ENCODE results near the gene PLA2G5.
"Not testable (repeated sequence)": the region's sequence is repeated elsewhere in the genome, so short reads cannot be mapped to it uniquely, and the experiment has no call there.

The PLA2G5 gene

DNA sequence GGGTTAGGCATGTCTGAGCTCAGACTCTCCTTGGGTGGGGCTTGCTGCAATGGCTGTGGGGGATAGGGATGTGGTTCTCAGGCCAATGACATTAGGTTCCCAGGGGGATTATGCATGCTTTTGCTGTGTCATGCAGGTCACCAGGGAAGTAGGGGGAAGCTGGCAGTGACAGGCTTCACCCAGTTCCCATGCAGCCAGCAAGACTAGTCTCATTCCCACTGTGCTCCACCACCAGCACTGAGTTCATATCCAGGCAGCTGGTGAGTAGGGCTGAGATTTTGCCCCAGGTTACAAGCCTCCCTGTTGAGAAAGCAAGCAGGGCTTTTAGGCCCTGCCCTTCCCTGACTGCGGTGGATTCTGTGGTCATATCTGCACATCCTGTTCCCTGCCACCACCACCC lies 32.1 kb upstream of the PLA2G5 start:
- H3K9me3 ChIP-seq (ENCODE audit: control insufficient read depth in 2 of 2, low read length in 2 of 2) = no peaks in the 10 kb centered on the region
- no peaks in the 10 kb centered on the region for H3K36me3 ChIP-seq (ENCODE audit: control insufficient read depth in 2 of 2, insufficient read depth in 2 of 2, low read length in 2 of 2)
- no peak overlapping the region for H3K4me3 ChIP-seq (ENCODE audit: low read length in 2 of 2)
- no peak overlapping the region for H3K9ac ChIP-seq (ENCODE audit: low read depth in 1 of 2, low read length in 2 of 2)
- H3K4me1 ChIP-seq (ENCODE audit: control insufficient read depth in 2 of 2, insufficient read depth in 2 of 2, low read length in 2 of 2) = no peaks in the 10 kb centered on the region
- H3K27me3 ChIP-seq (ENCODE audit: control insufficient read depth in 2 of 2, insufficient read depth in 2 of 2, low read length in 2 of 2) = no peaks in the 10 kb centered on the region
- no peak overlapping the region for H3K27ac ChIP-seq (ENCODE audit: low read depth in 2 of 2, low read length in 2 of 2)

DNA sequence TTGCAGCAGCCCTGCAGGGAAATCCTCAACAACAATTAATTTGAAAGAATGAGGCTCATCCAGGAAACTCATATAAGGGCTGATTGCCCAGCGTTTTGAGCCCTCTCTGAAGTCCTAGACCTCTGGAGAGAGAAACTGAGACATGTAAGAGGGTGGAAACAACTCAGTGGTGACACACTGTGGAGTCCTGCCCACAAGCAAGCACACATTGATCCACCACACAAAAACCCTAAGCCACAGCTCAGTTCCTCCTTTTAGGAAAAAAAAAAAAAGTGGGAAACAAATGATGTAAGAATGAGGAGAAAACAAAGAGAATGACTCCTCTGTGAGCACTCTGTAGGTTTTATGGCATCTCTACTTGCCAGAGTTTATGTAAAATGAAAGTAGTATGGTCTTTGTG lies 22.9 kb upstream of the PLA2G5 start:
- Histone ChIP-seq H3K4me1 (ENCODE audit: control insufficient read depth in 2 of 2, insufficient read depth in 2 of 2, low read length in 2 of 2) (no peaks in the 10 kb centered on the region), H3K9me3 (ENCODE audit: control insufficient read depth in 2 of 2, low read length in 2 of 2) (peaks cover 0 to 2% of the 10 kb centered on the region in 2 donors), H3K27me3 (ENCODE audit: control insufficient read depth in 2 of 2, insufficient read depth in 2 of 2, low read length in 2 of 2) (no peaks in the 10 kb centered on the region), H3K9ac (ENCODE audit: low read depth in 1 of 2, low read length in 2 of 2) (no peak overlapping the region), H3K4me3 (ENCODE audit: low read length in 2 of 2) (no peak overlapping the region), H3K27ac (ENCODE audit: low read depth in 2 of 2, low read length in 2 of 2) (no peak overlapping the region), H3K36me3 (ENCODE audit: control insufficient read depth in 2 of 2, insufficient read depth in 2 of 2, low read length in 2 of 2) (no peaks in the 10 kb centered on the region)

DNA sequence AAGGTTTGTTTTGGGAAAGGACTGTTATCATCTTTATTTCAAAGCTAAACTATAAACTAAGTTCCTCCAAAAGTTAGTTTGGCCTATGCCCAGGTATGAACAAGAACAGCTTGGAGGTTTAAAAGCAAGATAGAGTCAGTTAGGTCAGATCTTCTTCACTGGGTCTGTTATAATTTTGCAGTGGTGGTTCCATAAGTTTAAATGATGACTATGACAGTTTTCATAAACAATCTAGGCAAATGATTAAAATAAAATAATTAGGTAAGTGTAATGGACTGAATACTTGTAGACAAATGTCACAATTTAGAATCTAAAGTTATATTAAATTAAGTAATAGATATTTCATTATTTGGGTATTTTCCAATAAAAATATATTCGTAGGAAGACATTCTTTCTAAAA lies 21.4 kb upstream of the PLA2G5 start:
- H3K27ac ChIP-seq (ENCODE audit: low read depth in 2 of 2, low read length in 2 of 2) = no peak overlapping the region
- peaks cover 0 to 2% of the 10 kb centered on the region in 2 donors for H3K9me3 ChIP-seq (ENCODE audit: control insufficient read depth in 2 of 2, low read length in 2 of 2)
- no peaks in the 10 kb centered on the region for H3K36me3 ChIP-seq (ENCODE audit: control insufficient read depth in 2 of 2, insufficient read depth in 2 of 2, low read length in 2 of 2)
- H3K4me1 ChIP-seq (ENCODE audit: control insufficient read depth in 2 of 2, insufficient read depth in 2 of 2, low read length in 2 of 2) = no peaks in the 10 kb centered on the region
- H3K27me3 ChIP-seq (ENCODE audit: control insufficient read depth in 2 of 2, insufficient read depth in 2 of 2, low read length in 2 of 2) = no peaks in the 10 kb centered on the region
- H3K4me3 ChIP-seq (ENCODE audit: low read length in 2 of 2) = no peak overlapping the region
- H3K9ac ChIP-seq (ENCODE audit: low read depth in 1 of 2, low read length in 2 of 2) = no peak overlapping the region

DNA sequence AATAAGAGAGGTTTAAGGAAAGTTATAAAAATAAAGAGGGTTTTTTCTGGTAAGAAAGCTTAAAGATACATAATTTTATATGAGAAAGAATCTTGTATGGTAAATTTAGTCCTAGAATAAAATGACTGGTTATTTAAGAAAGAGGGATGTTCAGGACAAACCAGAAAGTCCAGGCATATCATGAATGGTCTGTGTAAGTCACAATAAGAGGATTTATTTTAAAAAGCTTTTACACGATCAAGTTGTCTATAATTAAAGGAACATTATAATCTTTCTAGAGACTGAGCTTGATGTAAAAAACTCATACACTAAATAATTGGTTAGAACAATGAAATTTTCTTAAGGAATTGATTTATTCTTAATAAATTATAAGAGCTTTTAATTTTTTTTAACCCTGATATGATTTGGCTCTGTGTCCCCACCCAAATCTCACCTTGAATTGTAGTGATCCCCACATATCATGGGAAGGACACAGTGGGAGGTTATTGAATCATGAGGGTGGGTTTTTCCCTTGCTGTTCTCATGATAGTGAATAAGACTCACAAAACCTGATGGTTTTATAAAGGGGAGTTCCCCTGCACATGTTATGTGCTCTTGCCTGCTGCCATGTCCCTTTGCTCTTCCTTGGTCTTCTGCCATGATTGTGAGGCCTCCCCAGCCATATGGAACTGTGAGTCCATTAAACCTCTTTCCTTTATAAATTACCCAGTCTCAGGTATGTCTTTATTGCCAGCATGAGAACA lies 20.8 kb upstream of the PLA2G5 start:
- H3K9me3 ChIP-seq (ENCODE audit: control insufficient read depth in 2 of 2, low read length in 2 of 2) = not testable (repeated sequence)

DNA sequence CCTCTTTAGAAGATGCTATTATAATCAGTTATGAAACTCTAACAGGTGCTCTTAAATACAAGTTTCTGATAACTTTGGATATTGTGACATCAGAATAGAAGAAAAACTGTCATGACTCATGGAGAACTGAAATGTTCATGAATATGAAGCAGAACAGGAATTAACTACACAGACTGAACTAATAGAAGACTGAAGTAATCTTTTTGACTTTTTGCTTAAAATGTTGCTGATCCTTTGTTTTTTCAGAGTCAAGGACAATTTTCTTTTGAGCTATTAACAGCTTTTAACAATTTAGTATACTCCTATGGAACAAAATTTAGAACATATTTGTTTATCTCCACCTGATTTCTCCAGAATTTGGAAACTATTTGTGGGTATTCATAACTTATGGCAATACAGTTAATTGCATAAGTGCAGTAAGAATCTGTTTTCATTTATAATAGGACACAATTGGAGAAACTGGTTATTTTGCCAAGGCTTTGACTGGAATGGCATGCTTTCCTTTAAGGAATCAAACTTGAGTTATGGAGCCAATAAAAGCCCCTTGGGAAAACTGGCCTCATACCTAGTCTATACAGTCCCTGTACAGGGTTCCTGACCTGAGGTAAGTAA lies 18.7 kb upstream of the PLA2G5 start:
- no peak overlapping the region for H3K27ac ChIP-seq (ENCODE audit: low read depth in 2 of 2, low read length in 2 of 2)
- H3K4me3 ChIP-seq (ENCODE audit: low read length in 2 of 2) = no peak overlapping the region
- H3K9ac ChIP-seq (ENCODE audit: low read depth in 1 of 2, low read length in 2 of 2) = no peak overlapping the region
- H3K9me3 ChIP-seq (ENCODE audit: control insufficient read depth in 2 of 2, low read length in 2 of 2) = peaks cover 0 to 2% of the 10 kb centered on the region in 2 donors
- H3K27me3 ChIP-seq (ENCODE audit: control insufficient read depth in 2 of 2, insufficient read depth in 2 of 2, low read length in 2 of 2) = no peaks in the 10 kb centered on the region
- H3K36me3 ChIP-seq (ENCODE audit: control insufficient read depth in 2 of 2, insufficient read depth in 2 of 2, low read length in 2 of 2) = no peaks in the 10 kb centered on the region
- H3K4me1 ChIP-seq (ENCODE audit: control insufficient read depth in 2 of 2, insufficient read depth in 2 of 2, low read length in 2 of 2) = no peaks in the 10 kb centered on the region

More for the DNA sequence above, 20.8 kb upstream of the PLA2G5 start:
- H3K27ac ChIP-seq (ENCODE audit: low read depth in 2 of 2, low read length in 2 of 2); H3K4me1 ChIP-seq (ENCODE audit: control insufficient read depth in 2 of 2, insufficient read depth in 2 of 2, low read length in 2 of 2); H3K4me3 ChIP-seq (ENCODE audit: low read length in 2 of 2); H3K36me3 ChIP-seq (ENCODE audit: control insufficient read depth in 2 of 2, insufficient read depth in 2 of 2, low read length in 2 of 2); H3K9ac ChIP-seq (ENCODE audit: low read depth in 1 of 2, low read length in 2 of 2); H3K27me3 ChIP-seq (ENCODE audit: control insufficient read depth in 2 of 2, insufficient read depth in 2 of 2, low read length in 2 of 2): not testable (repeated sequence)

DNA sequence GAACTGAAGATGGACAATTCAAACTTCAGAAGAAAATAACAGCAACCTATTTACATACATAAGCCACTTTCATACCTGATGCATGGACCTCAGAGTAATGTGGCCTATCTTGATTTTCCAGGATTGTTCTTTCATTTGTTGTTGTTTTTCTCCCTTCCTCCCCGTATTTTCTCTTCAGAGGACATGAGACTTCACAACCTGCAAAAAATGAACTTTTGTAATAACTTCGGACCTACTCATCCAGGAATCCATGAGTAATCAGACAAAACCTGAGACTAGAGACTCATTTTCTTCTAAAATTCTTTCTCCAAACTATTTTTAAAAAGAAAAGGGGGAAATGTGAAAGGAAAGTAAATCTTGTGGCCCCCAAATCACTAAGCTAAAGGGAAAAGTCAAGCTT lies 17.6 kb upstream of the PLA2G5 start:
- H3K27me3 ChIP-seq (ENCODE audit: control insufficient read depth in 2 of 2, insufficient read depth in 2 of 2, low read length in 2 of 2) = no peaks in the 10 kb centered on the region
- no peak overlapping the region for H3K4me3 ChIP-seq (ENCODE audit: low read length in 2 of 2)
- no peak overlapping the region for H3K9ac ChIP-seq (ENCODE audit: low read depth in 1 of 2, low read length in 2 of 2)
- no peaks in the 10 kb centered on the region for H3K4me1 ChIP-seq (ENCODE audit: control insufficient read depth in 2 of 2, insufficient read depth in 2 of 2, low read length in 2 of 2)
- peaks cover 0 to 2% of the 10 kb centered on the region in 2 donors for H3K9me3 ChIP-seq (ENCODE audit: control insufficient read depth in 2 of 2, low read length in 2 of 2)
- no peak overlapping the region for H3K27ac ChIP-seq (ENCODE audit: low read depth in 2 of 2, low read length in 2 of 2)
- no peaks in the 10 kb centered on the region for H3K36me3 ChIP-seq (ENCODE audit: control insufficient read depth in 2 of 2, insufficient read depth in 2 of 2, low read length in 2 of 2)

DNA sequence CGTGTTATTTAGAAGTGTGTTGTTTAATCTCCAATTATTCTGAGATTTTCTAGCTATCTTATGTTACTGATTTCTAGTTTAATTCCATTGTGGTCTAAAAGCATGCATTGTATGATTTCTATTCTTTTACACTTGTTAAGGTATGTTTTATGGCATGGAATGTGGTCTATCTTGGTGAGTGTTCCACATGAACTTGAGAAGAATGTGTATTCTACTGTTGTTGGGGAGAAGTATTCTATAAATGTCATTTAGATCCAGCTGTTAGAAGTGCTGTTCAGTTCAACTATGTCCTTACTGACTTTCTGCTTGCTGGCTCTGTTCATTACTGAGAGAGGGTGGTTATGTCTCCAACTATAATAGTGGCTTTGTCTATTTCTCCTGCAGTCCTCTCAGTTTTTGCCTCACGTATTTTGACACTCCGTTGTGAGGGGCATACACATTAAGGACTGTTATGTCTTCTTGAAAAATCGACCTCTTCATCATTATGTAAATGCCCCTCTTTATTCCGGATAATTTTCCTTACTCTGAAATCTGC lies 12.0 kb upstream of the PLA2G5 start:
- Histone ChIP-seq H3K9ac (ENCODE audit: low read depth in 1 of 2, low read length in 2 of 2) (no peak overlapping the region), H3K4me3 (ENCODE audit: low read length in 2 of 2) (no peak overlapping the region), H3K27me3 (ENCODE audit: control insufficient read depth in 2 of 2, insufficient read depth in 2 of 2, low read length in 2 of 2) (no peaks in the 10 kb centered on the region), H3K27ac (ENCODE audit: low read depth in 2 of 2, low read length in 2 of 2) (no peak overlapping the region), H3K36me3 (ENCODE audit: control insufficient read depth in 2 of 2, insufficient read depth in 2 of 2, low read length in 2 of 2) (no peaks in the 10 kb centered on the region), H3K9me3 (ENCODE audit: control insufficient read depth in 2 of 2, low read length in 2 of 2) (no peaks in the 10 kb centered on the region), H3K4me1 (ENCODE audit: control insufficient read depth in 2 of 2, insufficient read depth in 2 of 2, low read length in 2 of 2) (peaks cover 0 to 3% of the 10 kb centered on the region in 2 donors)

DNA sequence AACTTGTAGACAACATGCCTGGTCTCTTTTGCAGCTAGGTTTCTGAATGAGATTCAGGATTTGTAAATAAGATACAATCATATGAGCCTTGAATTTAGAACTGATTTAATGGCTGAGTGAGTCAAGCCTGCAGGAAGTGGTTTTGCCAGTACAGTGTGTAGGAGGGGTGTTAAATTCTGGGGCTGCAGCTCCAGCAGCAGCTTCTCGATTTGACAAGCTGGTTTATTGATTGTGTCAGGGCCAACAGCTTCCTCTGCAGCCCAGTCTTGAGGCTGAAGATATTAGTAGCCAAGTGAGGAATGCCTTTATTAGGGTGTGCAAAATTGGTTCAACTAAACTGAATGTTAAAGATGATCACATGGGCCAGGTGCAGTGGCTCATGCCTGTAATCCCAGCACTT lies 11.5 kb upstream of the PLA2G5 start:
- no peak overlapping the region for H3K27ac ChIP-seq (ENCODE audit: low read depth in 2 of 2, low read length in 2 of 2)

DNA sequence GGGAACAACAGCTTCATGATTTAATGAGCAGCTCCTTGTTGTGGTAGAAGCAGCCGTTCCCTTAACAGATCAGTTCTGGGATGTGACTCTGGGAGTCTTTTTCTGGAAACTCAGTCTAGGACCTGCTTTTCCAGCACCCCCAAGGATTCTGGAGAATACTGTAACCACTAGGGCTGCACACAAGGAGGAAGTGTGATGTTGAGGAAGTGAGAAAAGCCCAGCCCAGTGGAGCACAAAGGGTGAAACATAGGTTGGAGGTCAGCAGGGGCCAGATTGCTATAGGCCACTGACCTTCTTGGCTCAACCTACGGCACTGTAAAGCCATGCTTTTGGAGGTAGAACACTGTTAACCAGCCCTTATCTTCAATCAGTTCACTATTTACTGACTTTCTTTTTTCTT lies 10.1 kb upstream of the PLA2G5 start:
- Histone ChIP-seq H3K4me3 (ENCODE audit: low read length in 2 of 2) (no peak overlapping the region), H3K27me3 (ENCODE audit: control insufficient read depth in 2 of 2, insufficient read depth in 2 of 2, low read length in 2 of 2) (no peaks in the 10 kb centered on the region), H3K9me3 (ENCODE audit: control insufficient read depth in 2 of 2, low read length in 2 of 2) (no peaks in the 10 kb centered on the region), H3K27ac (ENCODE audit: low read depth in 2 of 2, low read length in 2 of 2) (no peak overlapping the region), H3K9ac (ENCODE audit: low read depth in 1 of 2, low read length in 2 of 2) (no peak overlapping the region), H3K36me3 (ENCODE audit: control insufficient read depth in 2 of 2, insufficient read depth in 2 of 2, low read length in 2 of 2) (no peaks in the 10 kb centered on the region), H3K4me1 (ENCODE audit: control insufficient read depth in 2 of 2, insufficient read depth in 2 of 2, low read length in 2 of 2) (peaks cover 0 to 3% of the 10 kb centered on the region in 2 donors)

More for the DNA sequence above, 11.5 kb upstream of the PLA2G5 start:
- peaks cover 0 to 3% of the 10 kb centered on the region in 2 donors for H3K4me1 ChIP-seq (ENCODE audit: control insufficient read depth in 2 of 2, insufficient read depth in 2 of 2, low read length in 2 of 2)
- no peaks in the 10 kb centered on the region for H3K36me3 ChIP-seq (ENCODE audit: control insufficient read depth in 2 of 2, insufficient read depth in 2 of 2, low read length in 2 of 2)
- H3K9ac ChIP-seq (ENCODE audit: low read depth in 1 of 2, low read length in 2 of 2) = no peak overlapping the region
- no peaks in the 10 kb centered on the region for H3K27me3 ChIP-seq (ENCODE audit: control insufficient read depth in 2 of 2, insufficient read depth in 2 of 2, low read length in 2 of 2)
- no peaks in the 10 kb centered on the region for H3K9me3 ChIP-seq (ENCODE audit: control insufficient read depth in 2 of 2, low read length in 2 of 2)
- no peak overlapping the region for H3K4me3 ChIP-seq (ENCODE audit: low read length in 2 of 2)

DNA sequence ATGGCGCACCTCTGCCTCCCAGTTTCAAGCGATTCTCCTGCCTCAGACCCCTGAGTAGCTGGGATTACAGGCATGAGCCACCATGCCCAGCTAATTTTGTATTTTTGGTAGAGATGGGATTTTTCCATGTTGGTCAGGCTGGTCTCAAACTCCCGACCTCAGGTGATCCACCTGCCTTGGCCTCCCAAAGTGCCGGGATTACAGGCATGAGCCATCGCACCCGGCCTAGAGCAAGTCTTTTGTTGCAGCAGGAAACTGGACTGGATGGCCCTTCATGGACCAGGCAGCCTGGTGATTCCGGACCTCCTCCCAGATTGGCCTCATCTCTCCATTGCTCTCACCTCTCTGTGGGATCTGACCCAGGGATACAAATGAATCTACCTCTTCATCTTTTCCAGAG lies 9.2 kb upstream of the PLA2G5 start:
- not testable (repeated sequence) for H3K27ac ChIP-seq (ENCODE audit: low read depth in 2 of 2, low read length in 2 of 2); H3K9me3 ChIP-seq (ENCODE audit: control insufficient read depth in 2 of 2, low read length in 2 of 2); H3K4me3 ChIP-seq (ENCODE audit: low read length in 2 of 2); H3K27me3 ChIP-seq (ENCODE audit: control insufficient read depth in 2 of 2, insufficient read depth in 2 of 2, low read length in 2 of 2); H3K36me3 ChIP-seq (ENCODE audit: control insufficient read depth in 2 of 2, insufficient read depth in 2 of 2, low read length in 2 of 2); H3K9ac ChIP-seq (ENCODE audit: low read depth in 1 of 2, low read length in 2 of 2); H3K4me1 ChIP-seq (ENCODE audit: control insufficient read depth in 2 of 2, insufficient read depth in 2 of 2, low read length in 2 of 2)

Data from mucosa of rectum (tissue), 2 donors.